BLaER1 treated with 17β-estradiol and CSF1 and Interleukin-3, amounts not matched to agents 10 nM and 100 nM (cell line): ENCODE data around the gene CMKLR1.

Experiments
- H3K27ac ChIP-seq, 11 experiments: shearing (Covaris generic); formaldehyde crosslinking; 2 replicates each; pipeline ENCODE4 v1.8.1; 2022
- H3K27me3 ChIP-seq, 11 experiments: shearing (Covaris generic); formaldehyde crosslinking; 2 replicates each; pipeline ENCODE4 v1.8.1; 2022
- H3K36me3 ChIP-seq, 11 experiments: shearing (Covaris generic); formaldehyde crosslinking; 2 replicates each; pipeline ENCODE4 v1.8.1; 2022
- H3K4me1 ChIP-seq, 10 experiments: shearing (Covaris generic); formaldehyde crosslinking; 2 replicates each; pipeline ENCODE4 v1.8.1; 2022
- H3K4me2 ChIP-seq, 11 experiments: shearing (Covaris generic); formaldehyde crosslinking; 2 replicates each; pipeline ENCODE4 v1.8.1; 2022
- H3K4me3 ChIP-seq, 10 experiments: shearing (Covaris generic); formaldehyde crosslinking; 2 replicates each; pipeline ENCODE4 v1.8.1; 2022
- H3K9ac ChIP-seq, 11 experiments: shearing (Covaris generic); formaldehyde crosslinking; 2 replicates each; pipeline ENCODE4 v1.8.1; 2022
- H3K9me3 ChIP-seq, 11 experiments: shearing (Covaris generic); formaldehyde crosslinking; replicated peaks in 1 of 11; 2 replicates each; pipeline ENCODE4 v1.8.1; 2022
- H4K20me1 ChIP-seq, 11 experiments: shearing (Covaris generic); formaldehyde crosslinking; 2 replicates each; pipeline ENCODE4 v1.8.1; 2022
- Cebpa-rat ChIP-seq, 11 experiments: shearing (Covaris generic); IDR thresholded peaks; 2 replicates each; pipeline ENCODE4 v1.8.1; 2022

The CMKLR1 gene

GRCh38 chr12:108338915-108339657, at the start of gene CMKLR1:
Gene CMKLR1, minus strand, starts transcription at chr12:108339311. Its CDS starts 45,720 bp downstream, at chr12:108293591.
- Histone ChIP-seq H3K36me3 (peaks cover 0 to 12% (median 0%) of the 10 kb centered on the region in 11 experiments; a peak in 4 of 22 replicates), H3K4me3 (peak within 1 kb of the TSS in 4 of 10 experiments; percentile 57 to 70 (median 64); a peak in 8 of 20 replicates), H3K4me2 (peak within 1 kb of the TSS in 10 of 11 experiments; percentile 0 to 95 (median 52); a peak in 16 of 22 replicates), H4K20me1 (peaks cover 0 to 22% (median 6%) of the 10 kb centered on the region in 11 experiments; a peak in 10 of 22 replicates), H3K27me3 (peaks cover 12 to 76% (median 67%) of the 10 kb centered on the region in 11 experiments; a peak in 21 of 22 replicates), H3K4me1 (peaks cover 0 to 68% (median 24%) of the 10 kb centered on the region in 10 experiments; a peak in 18 of 20 replicates), H3K27ac (peak within 1 kb of the TSS in 4 of 11 experiments; percentile 24 to 97 (median 66); a peak in 8 of 22 replicates), H3K9me3 (no peaks in the 10 kb centered on the region), H3K9ac (peak within 1 kb of the TSS in 4 of 11 experiments; percentile 57 to 89 (median 80); a peak in 8 of 22 replicates)
- no peak for TF ChIP-seq Cebpa-rat (IDR thresholded peaks at IDR 0.05)

GRCh38 chr12:108387771-108388170, 48.7 kb upstream of the CMKLR1 start:
- H3K9me3 ChIP-seq: peaks cover 11 to 20% (median 17%) of the 10 kb centered on the region in 11 experiments
- no peaks in the 10 kb centered on the region; a peak in 2 of 22 replicates for H3K27me3 ChIP-seq

GRCh38 chr12:108386709-108387360, 47.7 kb upstream of the CMKLR1 start:
- H3K4me1 ChIP-seq: no peaks in the 10 kb centered on the region

More at GRCh38 chr12:108387771-108388170, 48.7 kb upstream of the CMKLR1 start:
- no peak overlapping the region for H3K4me2 ChIP-seq
- H3K9ac ChIP-seq: no peak overlapping the region
- no peaks in the 10 kb centered on the region for H3K36me3 ChIP-seq
- no peak overlapping the region for H3K27ac ChIP-seq
- no peak overlapping the region for H3K4me3 ChIP-seq
- 0 out of 22 replicates have a peak, but pooled peaks cover 0 to 5% (median 0%) of the 10 kb centered on the region in 11 experiments for H4K20me1 ChIP-seq
- TF ChIP-seq Cebpa-rat (IDR thresholded peaks at IDR 0.05): no peak
- H3K4me1 ChIP-seq: no peaks in the 10 kb centered on the region

GRCh38 chr12:108382437-108382801, 43.3 kb upstream of the CMKLR1 start:
- Histone ChIP-seq H3K4me1 (peaks cover 0 to 16% (median 0%) of the 10 kb centered on the region in 10 experiments; a peak in 5 of 20 replicates), H3K27ac (no peak overlapping the region)
- no peak for TF ChIP-seq Cebpa-rat (IDR thresholded peaks at IDR 0.05)

More at GRCh38 chr12:108386709-108387360, 47.7 kb upstream of the CMKLR1 start:
- H4K20me1 ChIP-seq: no peaks in the 10 kb centered on the region
- H3K9me3 ChIP-seq: peaks cover 11 to 20% (median 17%) of the 10 kb centered on the region in 11 experiments
- no peak overlapping the region for H3K4me2 ChIP-seq
- H3K4me3 ChIP-seq: no peak overlapping the region
- H3K27ac ChIP-seq: no peak overlapping the region
- no peaks in the 10 kb centered on the region; a peak in 2 of 22 replicates for H3K27me3 ChIP-seq
- no peak for TF ChIP-seq Cebpa-rat (IDR thresholded peaks at IDR 0.05)
- no peak overlapping the region for H3K9ac ChIP-seq
- H3K36me3 ChIP-seq: no peaks in the 10 kb centered on the region

GRCh38 chr12:108381787-108382436, 42.8 kb upstream of the CMKLR1 start:
- no peaks in the 10 kb centered on the region for H3K36me3 ChIP-seq
- no peak overlapping the region for H3K4me3 ChIP-seq
- H3K4me2 ChIP-seq: no peak overlapping the region
- H3K9ac ChIP-seq: no peak overlapping the region
- H3K27ac ChIP-seq: no peak overlapping the region
- H4K20me1 ChIP-seq: no peaks in the 10 kb centered on the region
- no peak for TF ChIP-seq Cebpa-rat (IDR thresholded peaks at IDR 0.05)
- H3K4me1 ChIP-seq: peaks cover 0 to 16% (median 0%) of the 10 kb centered on the region in 10 experiments; a peak in 5 of 20 replicates
- peaks cover 21 to 36% (median 31%) of the 10 kb centered on the region in 11 experiments for H3K9me3 ChIP-seq
- H3K27me3 ChIP-seq: no peaks in the 10 kb centered on the region; a peak in 2 of 22 replicates

More at GRCh38 chr12:108382437-108382801, 43.3 kb upstream of the CMKLR1 start:
- Histone ChIP-seq H3K9ac (no peak overlapping the region), H3K4me3 (no peak overlapping the region), H3K36me3 (no peaks in the 10 kb centered on the region), H3K27me3 (no peaks in the 10 kb centered on the region; a peak in 2 of 22 replicates), H3K4me2 (no peak overlapping the region), H4K20me1 (no peaks in the 10 kb centered on the region), H3K9me3 (peaks cover 18 to 31% (median 26%) of the 10 kb centered on the region in 11 experiments)

GRCh38 chr12:108380382-108380781, 41.3 kb upstream of the CMKLR1 start:
- H3K4me2 ChIP-seq: no peak overlapping the region
- no peaks in the 10 kb centered on the region; a peak in 2 of 22 replicates for H3K27me3 ChIP-seq
- 0 out of 22 replicates have a peak, but pooled peaks cover 0 to 4% (median 0%) of the 10 kb centered on the region in 11 experiments for H3K36me3 ChIP-seq
- no peak for TF ChIP-seq Cebpa-rat (IDR thresholded peaks at IDR 0.05)
- peaks cover 34 to 49% (median 42%) of the 10 kb centered on the region in 11 experiments for H3K9me3 ChIP-seq
- no peak overlapping the region for H3K27ac ChIP-seq
- no peaks in the 10 kb centered on the region for H4K20me1 ChIP-seq
- peaks cover 0 to 24% (median 0%) of the 10 kb centered on the region in 10 experiments; a peak in 6 of 20 replicates for H3K4me1 ChIP-seq
- H3K4me3 ChIP-seq: no peak overlapping the region
- no peak overlapping the region for H3K9ac ChIP-seq

GRCh38 chr12:108379823-108380222, 40.7 kb upstream of the CMKLR1 start:
- Histone ChIP-seq H3K4me3 (no peak overlapping the region), H3K9me3 (peaks cover 32 to 49% (median 42%) of the 10 kb centered on the region in 11 experiments), H3K27ac (no peak overlapping the region), H4K20me1 (no peaks in the 10 kb centered on the region), H3K9ac (no peak overlapping the region), H3K4me2 (peak overlapping the region in 1 of 11 experiments; percentile 50; a peak in 2 of 22 replicates), H3K27me3 (no peaks in the 10 kb centered on the region; a peak in 2 of 22 replicates), H3K4me1 (peaks cover 0 to 24% (median 0%) of the 10 kb centered on the region in 10 experiments; a peak in 6 of 20 replicates), H3K36me3 (0 out of 22 replicates have a peak, but pooled peaks cover 0 to 4% (median 0%) of the 10 kb centered on the region in 11 experiments)
- no peak for TF ChIP-seq Cebpa-rat (IDR thresholded peaks at IDR 0.05)

GRCh38 chr12:108378926-108379325, 39.8 kb upstream of the CMKLR1 start:
- H3K4me1 ChIP-seq: peaks cover 0 to 24% (median 0%) of the 10 kb centered on the region in 10 experiments; a peak in 6 of 20 replicates
- peak in 2 of 11 experiments; percentile 36 to 39; a peak in 3 of 22 replicates for TF ChIP-seq Cebpa-rat (IDR thresholded peaks at IDR 0.05)

More at GRCh38 chr12:108378926-108379325, 39.8 kb upstream of the CMKLR1 start:
- Histone ChIP-seq H4K20me1 (no peaks in the 10 kb centered on the region), H3K9me3 (peaks cover 36 to 49% (median 43%) of the 10 kb centered on the region in 11 experiments), H3K36me3 (0 out of 22 replicates have a peak, but pooled peaks cover 0 to 4% (median 0%) of the 10 kb centered on the region in 11 experiments), H3K9ac (no peak overlapping the region), H3K4me2 (peak overlapping the region in 3 of 11 experiments; percentile 28 to 50 (median 44); a peak in 5 of 22 replicates), H3K4me3 (no peak overlapping the region), H3K27me3 (no peaks in the 10 kb centered on the region; a peak in 2 of 22 replicates), H3K27ac (no peak overlapping the region)
